SK-N-SH (cell line): Measurements from ENCODE around the gene RNASE2. TPM values are rescaled to one million over a fixed set of nuclear protein-coding genes. Genes with fewer than 3 reads are reported as not detected.
"Not testable (repeated sequence)": the region's sequence is repeated elsewhere in the genome, so short reads cannot be mapped to it uniquely, and the experiment has no call there.

ENCODE experiments used
- CTCF ChIA-PET: fragments of 300-600, 350-600 bp; formaldehyde crosslinking; extraction: SDS; loops from one replicate; lab custom pipeline; 2021; lab: Yijun Ruan, JAX
- POLR2A ChIA-PET: fragments of 350-600 bp; sonication (Branson Sonifier 250); formaldehyde crosslinking; extraction: SDS; loops from one replicate; lab custom pipeline; 2020; ENCODE audit warnings: antibody characterized with exemption, inconsistent platforms; lab: Yijun Ruan, JAX
- DNase-seq: peaks from one replicate; pipeline ENCODE4 v3.0.0; 2012
- H2AFZ ChIP-seq: fragments of 200-600 bp; sonication (generic); 2 replicates; pipeline ENCODE4 v1.8.1; 2016; ENCODE audit warnings: antibody characterized with exemption, mild to moderate bottlenecking, low read depth
- H3F3A ChIP-seq: fragments of 200-600 bp; sonication (generic); replicated peaks from 2 replicates; pipeline ENCODE3; 2016; ENCODE audit warnings: antibody characterized with exemption, mild to moderate bottlenecking; ENCODE audit not compliant: insufficient read depth
- H3K27ac ChIP-seq, 2 experiments: fragments of 200-500 bp in 1 of 2; fragments of 200-600 bp in 1 of 2; sonication (Bioruptor generic) in 1 of 2; sonication (generic), shearing (Covaris generic) in 1 of 2; 2 replicates each; pipeline versions ENCODE4 v1.5.1 to v1.6.1; 2014 to 2016; ENCODE audit warnings: low read depth in 2 of 2, inconsistent platforms in 1 of 2, low read length in 1 of 2, mild to moderate bottlenecking in 1 of 2, mixed read lengths in 1 of 2
- H3K27me3 ChIP-seq: fragments of 200-600 bp; sonication (generic), shearing (Covaris generic); 2 replicates; pipeline ENCODE4 v1.6.1; 2016; ENCODE audit warnings: mixed run types; ENCODE audit not compliant: insufficient read depth
- H3K36me3 ChIP-seq, 2 experiments: fragments of 200-500 bp in 1 of 2; fragments of 200-600 bp in 1 of 2; sonication (Bioruptor generic) in 1 of 2; sonication (generic) in 1 of 2; replicated peaks in 1 of 2; 2 replicates each; pipeline versions ENCODE3 to v1.5.1; 2014 to 2016; ENCODE audit warnings: low read length in 1 of 2, mild to moderate bottlenecking in 1 of 2; ENCODE audit not compliant: insufficient read depth in 2 of 2, control insufficient read depth in 1 of 2
- H3K4me1 ChIP-seq, 2 experiments: fragments of 200-500 bp in 1 of 2; fragments of 200-600 bp in 1 of 2; sonication (Bioruptor generic) in 1 of 2; sonication (generic), shearing (Covaris generic) in 1 of 2; 2 replicates each; pipeline versions ENCODE4 v1.5.1 to v1.6.1; 2014 to 2016; ENCODE audit warnings: low read depth in 1 of 2, low read length in 1 of 2, mixed run types in 1 of 2; ENCODE audit not compliant: insufficient read depth in 2 of 2, control insufficient read depth in 1 of 2
- H3K4me2 ChIP-seq: fragments of 200-600 bp; sonication (generic), shearing (Covaris generic); 2 replicates; pipeline ENCODE4 v1.6.1; 2017; ENCODE audit warnings: mixed run types
- H3K4me3 ChIP-seq, 2 experiments: fragments of 200-500 bp in 1 of 2; fragments of 200-600 bp in 1 of 2; sonication (Bioruptor generic) in 1 of 2; sonication (generic), shearing (Covaris generic) in 1 of 2; 2 replicates each; pipeline versions ENCODE4 v1.5.1 to v1.8.1; 2014 to 2016; ENCODE audit warnings: low read depth in 2 of 2, inconsistent platforms in 1 of 2, low read length in 1 of 2, mild to moderate bottlenecking in 1 of 2, mixed read lengths in 1 of 2, moderate library complexity in 1 of 2
- H3K79me2 ChIP-seq: fragments of 200-600 bp; sonication (generic); 2 replicates; pipeline ENCODE4 v1.8.1; 2017; ENCODE audit warnings: mild to moderate bottlenecking; ENCODE audit not compliant: insufficient read depth
- H3K9ac ChIP-seq: fragments of 200-600 bp; sonication (generic); 2 replicates; pipeline ENCODE4 v1.6.1; 2017; ENCODE audit warnings: mixed run types
- H3K9me2 ChIP-seq: fragments of 200-600 bp; sonication (generic); 2 replicates; pipeline ENCODE4 v1.6.1; 2017; ENCODE audit warnings: mixed run types
- H3K9me3 ChIP-seq: fragments of 200-600 bp; sonication (generic); 2 replicates; pipeline ENCODE4 v1.6.1; 2017; ENCODE audit warnings: mixed run types, mild to moderate bottlenecking, moderate library complexity
- H4K20me1 ChIP-seq: fragments of 200-600 bp; sonication (generic); 2 replicates; pipeline ENCODE4 v1.6.1; 2017; ENCODE audit warnings: mild to moderate bottlenecking, mixed run types; ENCODE audit not compliant: insufficient read depth
- EZH2phosphoT487 ChIP-seq: fragments of 200-600 bp; sonication (generic); IDR thresholded peaks from 2 replicates; pipeline ENCODE4 v1.6.1; 2017; ENCODE audit warnings: low read depth, mixed run types, mild to moderate bottlenecking, antibody characterized with exemption, moderate library complexity, borderline replicate concordance
- POLR2AphosphoS5 ChIP-seq: IDR thresholded peaks from 2 replicates; pipeline ENCODE4 v1.6.1; 2012; ENCODE audit warnings: low read depth, low read length
- RAD21 ChIP-seq: IDR thresholded peaks from 2 replicates; pipeline ENCODE4 v1.6.1; 2012; ENCODE audit warnings: mild to moderate bottlenecking, low read length
- WGBS: methylation state at CpG from one replicate; pipeline ENCODE4 v1.1.6; 2017; ENCODE audit warnings: low lambda C conversion rate; 5-methylcytosine and 5-hydroxymethylcytosine counted together
- polyA plus RNA-seq, 3 experiments: library from polyadenylated mRNA; depleted of rRNA; stranded (reverse); fragments of >200 nt; gene quantifications; 2 replicates each; pipeline ENCODE4 v1.2.3, GENCODE V29; 2012
- TF ChIP-seq, protein P1 (sequence below): IDR thresholded peaks from 2 replicates; pipeline ENCODE4 v1.4.0; 2012; ENCODE audit warnings: low read depth, borderline replicate concordance
- TF ChIP-seq, protein P2 (sequence below): fragments of 150-350 bp; IDR thresholded peaks from 2 replicates; pipeline ENCODE4 v1.6.1; 2016; ENCODE audit warnings: mild to moderate bottlenecking, low read depth, low read length

The RNASE2 gene
- polyA plus RNA-seq, 1 of the 3 experiments (the other 2 are of a cell fraction), result not detected

DNA sequence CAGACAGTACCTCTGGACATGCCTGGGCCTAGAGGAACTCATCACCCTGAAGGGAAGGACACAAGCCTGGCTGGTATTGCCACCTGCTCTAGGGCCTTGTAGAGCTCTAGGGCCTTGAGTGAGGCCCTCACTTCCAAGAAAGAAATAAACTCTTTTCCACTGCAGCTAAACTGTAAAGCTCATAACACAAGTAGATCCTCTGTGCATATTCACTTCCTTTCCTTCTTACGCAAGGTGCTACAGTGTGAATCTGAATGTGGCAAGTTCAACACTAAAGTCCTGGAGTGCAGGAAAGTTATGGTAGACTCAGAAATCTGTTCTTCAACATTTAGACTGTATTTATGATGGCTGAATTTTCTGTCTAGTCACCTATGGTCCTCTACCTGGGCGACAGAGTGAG is 49.6 kb upstream of the RNASE2 start (continued):
- TF ChIP-seq, protein P1, sequence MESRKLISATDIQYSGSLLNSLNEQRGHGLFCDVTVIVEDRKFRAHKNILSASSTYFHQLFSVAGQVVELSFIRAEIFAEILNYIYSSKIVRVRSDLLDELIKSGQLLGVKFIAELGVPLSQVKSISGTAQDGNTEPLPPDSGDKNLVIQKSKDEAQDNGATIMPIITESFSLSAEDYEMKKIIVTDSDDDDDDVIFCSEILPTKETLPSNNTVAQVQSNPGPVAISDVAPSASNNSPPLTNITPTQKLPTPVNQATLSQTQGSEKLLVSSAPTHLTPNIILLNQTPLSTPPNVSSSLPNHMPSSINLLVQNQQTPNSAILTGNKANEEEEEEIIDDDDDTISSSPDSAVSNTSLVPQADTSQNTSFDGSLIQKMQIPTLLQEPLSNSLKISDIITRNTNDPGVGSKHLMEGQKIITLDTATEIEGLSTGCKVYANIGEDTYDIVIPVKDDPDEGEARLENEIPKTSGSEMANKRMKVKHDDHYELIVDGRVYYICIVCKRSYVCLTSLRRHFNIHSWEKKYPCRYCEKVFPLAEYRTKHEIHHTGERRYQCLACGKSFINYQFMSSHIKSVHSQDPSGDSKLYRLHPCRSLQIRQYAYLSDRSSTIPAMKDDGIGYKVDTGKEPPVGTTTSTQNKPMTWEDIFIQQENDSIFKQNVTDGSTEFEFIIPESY, result no peak
- TF ChIP-seq RAD21, result no peak

DNA sequence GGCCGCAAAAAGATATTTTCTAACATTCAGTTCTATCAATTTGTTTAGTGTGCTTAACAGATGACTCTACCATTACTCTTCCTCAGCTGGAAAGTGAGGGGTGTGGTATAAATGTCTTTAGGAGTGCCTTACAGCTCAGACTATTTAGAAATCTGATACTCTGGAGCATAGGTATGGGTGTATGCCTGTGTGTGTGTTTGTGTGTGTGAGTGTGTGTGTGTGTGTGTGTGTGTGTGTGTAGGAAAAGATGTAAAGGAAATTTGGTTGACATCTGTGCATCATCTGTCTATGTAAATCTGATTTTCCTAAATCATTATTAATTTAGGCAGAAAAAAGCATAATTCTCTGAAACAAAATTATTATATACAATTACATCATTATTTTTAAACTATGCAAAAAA is 48.1 kb upstream of the RNASE2 start:
- H3K4me3 ChIP-seq, result no peak overlapping the region
- no peaks in the 10 kb centered on the region for H4K20me1 ChIP-seq
- no peak overlapping the region for H3K9ac ChIP-seq
- H3K4me1 ChIP-seq, result no peaks in the 10 kb centered on the region
- ChIA-PET POLR2A (no interaction called here), CTCF (no interaction called here)
- no peaks in the 10 kb centered on the region for H3K9me2 ChIP-seq
- no peaks in the 10 kb centered on the region for H3K36me3 ChIP-seq
- DNase-seq, result no peak
- H2AFZ ChIP-seq, result no peak overlapping the region
- H3K4me2 ChIP-seq, result no peak overlapping the region
- no peaks in the 10 kb centered on the region for H3K27me3 ChIP-seq
- WGBS, result 44% methylated on average over 1 of the region's 1 CpG
- H3K9me3 ChIP-seq, result no peaks in the 10 kb centered on the region
- TF ChIP-seq POLR2AphosphoS5, result no peak
- TF ChIP-seq, protein P2, sequence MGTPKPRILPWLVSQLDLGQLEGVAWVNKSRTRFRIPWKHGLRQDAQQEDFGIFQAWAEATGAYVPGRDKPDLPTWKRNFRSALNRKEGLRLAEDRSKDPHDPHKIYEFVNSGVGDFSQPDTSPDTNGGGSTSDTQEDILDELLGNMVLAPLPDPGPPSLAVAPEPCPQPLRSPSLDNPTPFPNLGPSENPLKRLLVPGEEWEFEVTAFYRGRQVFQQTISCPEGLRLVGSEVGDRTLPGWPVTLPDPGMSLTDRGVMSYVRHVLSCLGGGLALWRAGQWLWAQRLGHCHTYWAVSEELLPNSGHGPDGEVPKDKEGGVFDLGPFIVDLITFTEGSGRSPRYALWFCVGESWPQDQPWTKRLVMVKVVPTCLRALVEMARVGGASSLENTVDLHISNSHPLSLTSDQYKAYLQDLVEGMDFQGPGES, result no peak
- TF ChIP-seq EZH2phosphoT487, result no peak
- no peak overlapping the region for H3K27ac ChIP-seq
- no peaks in the 10 kb centered on the region for H3K79me2 ChIP-seq
- no peaks in the 10 kb centered on the region for H3F3A ChIP-seq

DNA sequence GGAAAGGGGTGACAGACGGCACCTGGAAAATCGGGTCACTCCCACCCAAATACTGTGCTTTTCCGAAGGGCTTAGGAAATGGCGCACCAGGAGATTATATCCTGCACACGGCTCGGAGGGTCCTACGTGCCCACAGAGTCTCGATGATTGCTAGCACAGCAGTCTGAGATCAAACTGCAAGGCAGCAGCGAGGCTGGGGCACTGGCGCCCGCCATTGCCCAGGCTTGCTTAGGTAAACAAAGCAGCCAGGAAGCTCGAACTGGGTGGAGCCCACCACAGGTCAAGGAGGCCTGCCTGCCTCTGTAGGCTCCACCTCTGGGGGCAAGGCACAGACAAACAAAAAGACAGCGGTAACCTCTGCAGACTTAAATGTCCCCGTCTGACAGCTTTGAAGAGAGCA is 44.5 kb upstream of the RNASE2 start:
- H3K4me3 ChIP-seq, H3K9me3 ChIP-seq, H3K9ac ChIP-seq, H3K36me3 ChIP-seq, H3K27me3 ChIP-seq, H3K79me2 ChIP-seq, H2AFZ ChIP-seq, H4K20me1 ChIP-seq, DNase-seq, H3F3A ChIP-seq, POLR2A ChIA-PET, H3K4me1 ChIP-seq, H3K27ac ChIP-seq, H3K4me2 ChIP-seq, H3K9me2 ChIP-seq: not testable (repeated sequence)
- 14% methylated on average over 11 of the region's 14 CpGs for WGBS
- CTCF ChIA-PET, result interaction anchor here (2.2 kb wide), 1 partner anchor 60 kb away, joined by 5 read pairs; no protein-coding TSS in a partner anchor

DNA sequence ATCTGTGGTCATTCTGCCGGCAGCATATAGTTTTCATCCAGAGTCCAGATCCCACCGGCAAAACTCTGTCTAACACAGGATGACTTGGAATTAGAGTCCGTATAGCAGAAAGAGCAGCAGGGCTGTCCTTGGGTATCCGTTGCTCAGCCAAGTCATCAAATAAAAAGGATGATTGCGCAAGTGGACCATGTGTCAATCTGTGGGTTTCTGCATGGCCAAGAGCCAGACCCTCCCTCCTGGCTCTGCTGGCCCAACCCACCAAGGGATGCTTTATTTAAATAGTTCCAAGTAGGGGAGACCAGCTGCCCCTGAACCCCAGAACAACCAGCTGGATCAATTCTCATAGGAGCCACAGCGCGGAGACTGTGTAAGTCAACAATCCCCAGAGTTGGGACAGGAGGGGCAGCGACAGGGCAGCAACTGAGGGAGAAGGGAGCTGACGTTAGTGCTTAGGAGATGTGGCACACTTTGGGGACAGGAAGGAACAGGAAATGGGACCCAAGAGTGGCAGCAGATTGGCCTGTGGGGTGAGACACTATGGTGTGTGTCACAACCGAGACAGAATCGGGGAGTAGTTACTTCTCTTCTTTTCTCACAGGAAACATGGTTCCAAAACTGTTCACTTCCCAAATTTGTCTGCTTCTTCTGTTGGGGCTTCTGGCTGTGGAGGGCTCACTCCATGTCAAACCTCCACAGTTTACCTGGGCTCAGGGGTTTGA is 36.1 kb upstream of the RNASE2 start:
- H3K9me3 ChIP-seq, DNase-seq, H4K20me1 ChIP-seq, H3K27me3 ChIP-seq, H3K9me2 ChIP-seq, H3F3A ChIP-seq, H3K27ac ChIP-seq, CTCF ChIA-PET, POLR2A ChIA-PET, H3K36me3 ChIP-seq, H3K9ac ChIP-seq, H3K79me2 ChIP-seq, H3K4me1 ChIP-seq, H2AFZ ChIP-seq, H3K4me2 ChIP-seq, H3K4me3 ChIP-seq: not testable (repeated sequence)
- 20% methylated on average over 11 of the region's 11 CpGs for WGBS

DNA sequence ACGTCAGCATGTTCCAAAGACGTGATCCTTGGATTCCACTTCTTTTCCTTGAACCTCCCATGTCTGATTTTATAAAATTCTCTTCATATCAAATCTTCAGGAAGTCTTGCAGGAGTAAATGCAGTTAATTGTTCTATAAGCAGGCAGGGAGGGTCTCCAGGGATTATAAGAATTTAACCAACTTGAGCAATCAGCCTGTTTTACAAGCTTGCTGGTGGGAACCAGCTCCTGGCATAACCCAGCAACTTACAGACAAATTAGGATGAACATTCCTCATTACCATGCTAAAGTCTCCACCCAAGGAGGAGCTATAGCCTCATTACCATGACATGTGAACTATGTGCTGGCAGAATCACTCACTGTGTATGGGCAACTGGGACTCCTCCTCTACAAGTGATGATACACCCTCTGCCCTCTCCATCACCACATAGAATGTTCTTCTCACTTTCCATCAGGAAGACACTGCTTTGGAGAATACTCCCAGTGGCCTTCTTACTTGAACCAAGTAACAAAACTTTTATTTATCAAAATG is 31.5 kb upstream of the RNASE2 start:
- DNase-seq, H3K27ac ChIP-seq, H3K4me3 ChIP-seq, POLR2A ChIA-PET, H3K9me3 ChIP-seq, CTCF ChIA-PET, H3K27me3 ChIP-seq, H3K36me3 ChIP-seq, H3K9ac ChIP-seq, H3F3A ChIP-seq, H3K79me2 ChIP-seq, H3K4me2 ChIP-seq, H2AFZ ChIP-seq, H4K20me1 ChIP-seq, H3K9me2 ChIP-seq, H3K4me1 ChIP-seq: not testable (repeated sequence)
- 0% methylated on average over 2 of the region's 2 CpGs for WGBS
